Tibial nerve (tissue), 4 donors: ENCODE measurements around the gene ARPC1B. TPM values are rescaled to one million over a fixed set of nuclear protein-coding genes. Genes with fewer than 3 reads are reported as not detected.
A peak's percentile ranks its signal among the peaks of the same experiment; 100 is the strongest.

Source experiments
- DNase-seq, 2 donors: peaks; one replicate each; pipeline ENCODE4 v3.0.0-alpha.2; 2019; ENCODE audit warnings: low spot score in 2 of 2
- H3K27ac ChIP-seq, 4 donors: fragments of 200-600 bp; sonication (generic) in 3 of 4; one replicate each; pipeline ENCODE4 v1.5.1; 2017 to 2019; ENCODE audit warnings: mild to moderate bottlenecking in 1 of 4
- H3K27me3 ChIP-seq, 2 donors: fragments of 200-600 bp; sonication (generic) in 1 of 2; one replicate each; pipeline versions ENCODE4 v1.5.1 to v1.6.0; 2017 to 2019
- H3K36me3 ChIP-seq, 3 donors: fragments of 200-600 bp; sonication (generic); one replicate each; pipeline ENCODE4 v1.5.1; 2018 to 2019
- H3K4me1 ChIP-seq, 4 donors: fragments of 200-600 bp; sonication (generic) in 3 of 4; one replicate each; pipeline ENCODE4 v1.5.1; 2017 to 2019
- H3K4me3 ChIP-seq, 4 donors: fragments of 200-600 bp; sonication (generic) in 3 of 4; one replicate each; pipeline ENCODE4 v1.5.1; 2017 to 2019; ENCODE audit warnings: mild to moderate bottlenecking in 1 of 4, moderate library complexity in 1 of 4
- H3K9me3 ChIP-seq, 4 donors: fragments of 200-600 bp; sonication (generic) in 3 of 4; one replicate each; pipeline ENCODE4 v1.5.1; 2017 to 2019
- CTCF ChIP-seq, 5 experiments: fragments of 200-600 bp in 3 of 5; fragments of 450-650 bp in 2 of 5; sonication (generic) in 3 of 5; IDR thresholded peaks; one replicate each; pipeline ENCODE4 v1.5.1; 2016 to 2019; ENCODE audit warnings: antibody characterized with exemption in 5 of 5, mild to moderate bottlenecking in 3 of 5, moderate library complexity in 2 of 5
- EP300 ChIP-seq, 2 donors: sonication (generic); formaldehyde crosslinking; IDR thresholded peaks; one replicate each; pipeline ENCODE4 v1.6.1; 2017; ENCODE audit warnings: antibody characterized with exemption in 2 of 2, mild to moderate bottlenecking in 1 of 2
- POLR2A ChIP-seq, 2 donors: fragments of 450-650 bp; IDR thresholded peaks; one replicate each; pipeline ENCODE4 v1.6.1; 2017; ENCODE audit warnings: antibody characterized with exemption in 2 of 2, mild to moderate bottlenecking in 2 of 2, moderate library complexity in 2 of 2
- WGBS, 2 donors: methylation state at CpG; one replicate each; pipeline ENCODE4 v1.1.5; 2018; 5-methylcytosine and 5-hydroxymethylcytosine counted together
- total RNA-seq, 4 donors: library from RNA; depleted of rRNA; stranded (reverse); fragments of >200 nt; gene quantifications; one replicate each; pipeline ENCODE4 v1.1.0, GENCODE V29; 2016

The ARPC1B gene
- total RNA-seq, 4 donors from 2014 or later = 178 to 337 (median 306) TPM

- no peak for TF ChIP-seq POLR2A (IDR thresholded peaks at IDR 0.05)
- no peak for TF ChIP-seq EP300 (IDR thresholded peaks at IDR 0.05)
- no peak for TF ChIP-seq CTCF (IDR thresholded peaks at IDR 0.05)
- Histone ChIP-seq H3K9me3 (no peaks in the 10 kb centered on the region), H3K4me3 (peak overlapping the region; percentile 74 to 100 (median 95)), H3K27me3 (no peaks in the 10 kb centered on the region), H3K36me3 (peaks cover 0 to 49% (median 11%) of the 10 kb centered on the region in 3 donors), H3K27ac (peak overlapping the region; percentile 95 to 98 (median 96)), H3K4me1 (peaks cover 0 to 66% (median 39%) of the 10 kb centered on the region in 4 donors)
- WGBS, 2 donors = 1% methylated on average over 21 to 23 of the region's 28 CpGs
- DNase-seq = peak in 1 of 2 donors; percentile 39
Measured at GRCh38 chr7:99407872-99408378, 33.4 kb downstream of the ARPC1B start.

- peak; percentile 84 to 94 for DNase-seq
- Histone ChIP-seq H3K4me3 (peak within 1 kb of the TSS; percentile 74 to 100 (median 95)), H3K27ac (peak within 1 kb of the TSS; percentile 95 to 98 (median 96)), H3K36me3 (peaks cover 0 to 49% (median 10%) of the 10 kb centered on the region in 3 donors), H3K27me3 (no peaks in the 10 kb centered on the region), H3K9me3 (no peaks in the 10 kb centered on the region), H3K4me1 (peaks cover 0 to 63% (median 39%) of the 10 kb centered on the region in 4 donors)
- WGBS, 2 donors = 0% methylated on average over 29 to 36 of the region's 72 CpGs
- TF ChIP-seq CTCF (IDR thresholded peaks at IDR 0.05) = peak in 3 of 5 experiments; percentile 24 to 84 (median 77)
- TF ChIP-seq EP300 (IDR thresholded peaks at IDR 0.05) = peak; percentile 90 to 97
- TF ChIP-seq POLR2A (IDR thresholded peaks at IDR 0.05) = peak; percentile 50 to 81
Measured at GRCh38 chr7:99408379-99409191, 34.1 kb downstream of the ARPC1B start, which contains the start of the genes BUD31 and PDAP1. Gene BUD31 (plus strand): TSS chr7:99408969. CDS start chr7:99411093, 2,124 bp downstream. Gene PDAP1 (minus strand): TSS chr7:99408597. CDS start chr7:99408548, 49 bp downstream.

- DNase-seq = no peak
- Histone ChIP-seq H3K9me3 (no peaks in the 10 kb centered on the region), H3K4me3 (peak overlapping the region; percentile 74 to 100 (median 95)), H3K4me1 (peaks cover 0 to 57% (median 37%) of the 10 kb centered on the region in 4 donors), H3K27me3 (no peaks in the 10 kb centered on the region), H3K27ac (peak overlapping the region; percentile 95 to 98 (median 96)), H3K36me3 (peaks cover 0 to 49% (median 10%) of the 10 kb centered on the region in 3 donors)
- TF ChIP-seq POLR2A (IDR thresholded peaks at IDR 0.05) = no peak
- TF ChIP-seq CTCF (IDR thresholded peaks at IDR 0.05) = no peak
- no peak for TF ChIP-seq EP300 (IDR thresholded peaks at IDR 0.05)
- WGBS, 2 donors = 0 to 1% methylated on average over 18 of the region's 18 CpGs
Measured at GRCh38 chr7:99409192-99409572, 34.7 kb downstream of the ARPC1B start.

GRCh38 chr7:99409806-99410205, 35.3 kb downstream of the ARPC1B start:
- H3K27ac ChIP-seq = peak overlapping the region in 3 of 4 donors; percentile 95 to 96 (median 95)
- H3K4me3 ChIP-seq = peak overlapping the region; percentile 74 to 100 (median 95)
- no peak for DNase-seq
- H3K4me1 ChIP-seq = peaks cover 0 to 51% (median 31%) of the 10 kb centered on the region in 4 donors
- H3K27me3 ChIP-seq = no peaks in the 10 kb centered on the region
- peaks cover 0 to 49% (median 10%) of the 10 kb centered on the region in 3 donors for H3K36me3 ChIP-seq
- TF ChIP-seq EP300 (IDR thresholded peaks at IDR 0.05) (no peak), CTCF (IDR thresholded peaks at IDR 0.05) (no peak), POLR2A (IDR thresholded peaks at IDR 0.05) (no peak)
- WGBS, 2 donors = 45 to 47% methylated on average over 3 of the region's 3 CpGs
- H3K9me3 ChIP-seq = no peaks in the 10 kb centered on the region
